C4-2B (cell line): Measurements from ENCODE around the gene DKC1.

Source experiments
- CTCF ChIP-seq: fragments of 450-650 bp; conservative IDR thresholded peaks from 2 replicates; pipeline ENCODE4 v1.5.1; 2017; ENCODE audit warnings: mild to moderate bottlenecking
- ZFX ChIP-seq: fragments of 450-650 bp; IDR thresholded peaks from 2 replicates; pipeline ENCODE4 v1.6.1; 2017

GRCh38 chrX:154730253-154730891, 32.3 kb upstream of the DKC1 start:
- TF ChIP-seq CTCF (no peak), ZFX (no peak)
